Endothelial cell of umbilical vein (primary cell): ENCODE results near the gene IDUA. TPM values are rescaled to one million over a fixed set of nuclear protein-coding genes. Genes with fewer than 3 reads are reported as not detected.

Experiments used
- BruUV-seq: library from RNA; stranded (reverse); fragments of 400-500 nt; replicated peaks from 2 replicates; lab custom pipeline; 2021; lab: Mats Ljungman, UMichigan
- CTCF ChIA-PET: fragments of 300-600, 350-600 bp; sonication (Branson Sonifier 250); formaldehyde crosslinking; loops from one replicate; lab custom pipeline; 2021; ENCODE audit warnings: antibody characterized with exemption, inconsistent platforms; lab: Charles Lee
- POLR2A ChIA-PET: fragments of 300-600, 350-600 bp; sonication (Branson Sonifier 250); formaldehyde crosslinking; loops from one replicate; lab custom pipeline; 2021; ENCODE audit warnings: antibody characterized with exemption, inconsistent platforms; lab: Charles Lee
- DNase-seq: peaks from one replicate; pipeline ENCODE4 v3.0.0-alpha.2; 2011; ENCODE audit warnings: low read depth, low spot score
- FAIRE-seq: peaks from 2 replicates; lab custom pipeline; 2011; peaks lifted over from hg19 to GRCh38; lab: Jason Lieb, UNC
- H2AFZ ChIP-seq: 2 replicates; pipeline ENCODE4 v1.6.0; 2012; ENCODE audit warnings: low read depth, low read length, control low read depth, inconsistent platforms
- H3K27ac ChIP-seq: 2 replicates; pipeline ENCODE4 v1.5.1; 2011; ENCODE audit warnings: low read depth, mild to moderate bottlenecking, control low read depth, low read length, moderate library complexity; ENCODE audit not compliant: insufficient read depth
- H3K27me3 ChIP-seq, 2 experiments: 2 replicates each; pipeline versions ENCODE4 v1.6.0 to v1.6.1; 2011; ENCODE audit warnings: low read length in 2 of 2, mixed read lengths in 1 of 2; ENCODE audit not compliant: control insufficient read depth in 2 of 2, insufficient read depth in 2 of 2
- H3K36me3 ChIP-seq, 2 experiments: 2 replicates in 1 of 2; 3 replicates in 1 of 2; pipeline ENCODE4 v1.5.1; 2011; ENCODE audit warnings: low read length in 2 of 2, mild to moderate bottlenecking in 1 of 2, moderate library complexity in 1 of 2; ENCODE audit not compliant: control insufficient read depth in 2 of 2, insufficient read depth in 2 of 2; ENCODE audit errors: extremely low read depth in 1 of 2
- H3K4me1 ChIP-seq: 3 replicates; pipeline ENCODE4 v1.5.1; 2011; ENCODE audit warnings: mild to moderate bottlenecking, low read length; ENCODE audit not compliant: control insufficient read depth, insufficient read depth; ENCODE audit errors: extremely low read depth
- H3K4me2 ChIP-seq: 2 replicates; pipeline ENCODE4 v1.6.1; 2011; ENCODE audit warnings: low read length, control low read depth, mixed read lengths; ENCODE audit not compliant: insufficient read depth
- H3K4me3 ChIP-seq, 3 experiments: fragments of 200-600 bp in 1 of 3; sonication (generic), shearing (Covaris generic) in 1 of 3; replicated peaks in 1 of 3; 2 replicates each; pipeline ENCODE4 v1.5.1; 2011 to 2016; ENCODE audit warnings: control low read depth in 3 of 3, low read length in 3 of 3, mild to moderate bottlenecking in 2 of 3, inconsistent platforms in 1 of 3, low read depth in 1 of 3, moderate library complexity in 1 of 3; ENCODE audit not compliant: insufficient read depth in 1 of 3
- H3K79me2 ChIP-seq: 2 replicates; pipeline ENCODE4 v1.6.0; 2012; ENCODE audit warnings: low read length, inconsistent platforms; ENCODE audit not compliant: control insufficient read depth, insufficient read depth
- H3K9ac ChIP-seq: replicated peaks from 2 replicates; pipeline ENCODE3; 2011; ENCODE audit warnings: low read length, control low read depth; ENCODE audit not compliant: insufficient read depth; ENCODE audit errors: extremely low read depth
- H3K9me1 ChIP-seq: replicated peaks from 3 replicates; pipeline ENCODE4 v1.6.0; 2011; ENCODE audit warnings: mild to moderate bottlenecking, low read length; ENCODE audit not compliant: control insufficient read depth, insufficient read depth; ENCODE audit errors: extremely low read depth
- H3K9me3 ChIP-seq: replicated peaks from 2 replicates; pipeline ENCODE4 v1.5.1; 2012; ENCODE audit warnings: low read length, inconsistent platforms; ENCODE audit not compliant: control insufficient read depth, insufficient read depth
- H4K20me1 ChIP-seq: replicated peaks from 2 replicates; pipeline ENCODE3; 2011; ENCODE audit warnings: mild to moderate bottlenecking, low read length; ENCODE audit not compliant: control insufficient read depth, insufficient read depth; ENCODE audit errors: extremely low read depth
- CTCF ChIP-seq, 2 donors: IDR thresholded peaks; 1 replicate in 1 of 2; 2 replicates in 1 of 2; pipeline ENCODE4 v1.5.1; 2011; ENCODE audit warnings: low read length in 2 of 2, mild to moderate bottlenecking in 2 of 2, moderate library complexity in 2 of 2, control low read depth in 1 of 2, inconsistent platforms in 1 of 2, low read depth in 1 of 2; ENCODE audit not compliant: insufficient read depth in 1 of 2; ENCODE audit errors: extremely low read depth in 1 of 2
- EZH2 ChIP-seq: IDR thresholded peaks from 2 replicates; pipeline ENCODE4 v1.6.1; 2012; ENCODE audit warnings: borderline replicate concordance, low read depth, mild to moderate bottlenecking, moderate library complexity, low read length, inconsistent platforms; ENCODE audit not compliant: severe bottlenecking
- FOS ChIP-seq: IDR thresholded peaks from 2 replicates; pipeline ENCODE4 v1.6.1; 2011; ENCODE audit warnings: mild to moderate bottlenecking, low read length, moderate library complexity, borderline replicate concordance; ENCODE audit not compliant: insufficient read depth
- GATA2 ChIP-seq: IDR thresholded peaks from 2 replicates; pipeline ENCODE4 v1.7.0; 2011; ENCODE audit warnings: low read depth, mild to moderate bottlenecking, moderate library complexity, mixed read lengths, low read length; ENCODE audit not compliant: insufficient read length, insufficient read depth
- JUN ChIP-seq: IDR thresholded peaks from 2 replicates; pipeline ENCODE4 v1.6.1; 2011; ENCODE audit warnings: borderline replicate concordance, low read depth; ENCODE audit not compliant: insufficient read length, insufficient read depth
- MAX ChIP-seq: IDR thresholded peaks from 2 replicates; pipeline ENCODE4 v1.6.1; 2011; ENCODE audit not compliant: insufficient read depth, insufficient read length
- MYC ChIP-seq: IDR thresholded peaks from one replicate; pipeline ENCODE4 v1.6.1; 2011; ENCODE audit warnings: mild to moderate bottlenecking, low read depth, low read length
- POLR2A ChIP-seq: IDR thresholded peaks from 2 replicates; pipeline ENCODE4 v1.6.1; 2012; ENCODE audit warnings: low read depth, mild to moderate bottlenecking, control low read depth, low read length
- POLR2AphosphoS5 ChIP-seq: IDR thresholded peaks from 2 replicates; pipeline ENCODE4 v1.6.1; 2012; ENCODE audit warnings: low read depth, mild to moderate bottlenecking, control low read depth, low read length, moderate library complexity; ENCODE audit not compliant: insufficient read depth
- dilution Hi-C: fragments of 300-500 bp; cut with MboI; formaldehyde crosslinking; loops from one replicate; pipeline ENCODE4 v1.15.0; 2019; ENCODE audit warnings: low sequenced_read_pairs; ENCODE audit not compliant: extremely low pct_ligation_motif_present
- intact Hi-C: fragments of 100-400 bp; cut with micrococcal nuclease; formaldehyde crosslinking; loops from one replicate; pipeline ENCODE4 v1.10.0; 2022
- polyA plus RNA-seq, 4 experiments: library from polyadenylated mRNA; depleted of rRNA in 3 of 4; stranded (reverse) in 3 of 4; unstranded in 1 of 4; fragments of >200 nt; gene quantifications; 2 replicates each; pipeline versions ENCODE4 v1.2.1 to v1.2.3, GENCODE V29; 2011 to 2012; ENCODE audit warnings: missing spikeins in 1 of 4
- total RNA-seq: library from RNA; stranded (reverse); gene quantifications from 2 replicates; pipeline ENCODE4 v1.2.3, GENCODE V29; 2021

The IDUA gene
- total and polyA plus RNA-seq, 2 donors (not counting 3 experiments of a cell fraction or from before 2014, with no cell fraction given) = 19.1 to 34.1 TPM

GRCh38 chr4:1024882-1025545 lies 38.2 kb downstream of the IDUA start:
- Histone ChIP-seq H2AFZ (no peak overlapping the region), H4K20me1 (no peaks in the 10 kb centered on the region), H3K4me1 (no peaks in the 10 kb centered on the region), H3K4me3 (no peak overlapping the region), H3K36me3 (peaks cover 0 to 15% of the 10 kb centered on the region in 2 experiments), H3K9me1 (no peaks in the 10 kb centered on the region), H3K9me3 (no peaks in the 10 kb centered on the region), H3K27ac (no peak overlapping the region), H3K27me3 (no peaks in the 10 kb centered on the region), H3K9ac (no peak overlapping the region), H3K4me2 (no peak overlapping the region), H3K79me2 (no peaks in the 10 kb centered on the region)
- no peak for FAIRE-seq
- ChIA-PET CTCF (no interaction called here), POLR2A (no interaction called here)
- DNase-seq = no peak
- BruUV-seq = no TSS peak
- TF ChIP-seq GATA2 (no peak), MYC (no peak), CTCF (IDR thresholded peaks at IDR 0.05; ENCODE audit: extremely low read depth in 1 of 2, insufficient read depth in 1 of 2, low read depth in 1 of 2, low read length in 2 of 2) (no peak), FOS (no peak), JUN (no peak), POLR2A (no peak), EZH2 (no peak), POLR2AphosphoS5 (no peak), MAX (no peak)
- dilution Hi-C loops (no loop called here), intact Hi-C loops (no loop called here)
